OCI-LY7 (cell line): ENCODE measurements around the gene MRPL10. TPM values are rescaled to one million over a fixed set of nuclear protein-coding genes. Genes with fewer than 3 reads are reported as not detected.

Experiments
- BruUV-seq: library from RNA; stranded (reverse); fragments of 400-500 nt; replicated peaks from 2 replicates; lab custom pipeline; 2021; lab: Mats Ljungman, UMichigan
- CTCF ChIA-PET: fragments of 300-600 bp; sonication (Branson Sonifier 250); formaldehyde crosslinking; loops from one replicate; lab custom pipeline; 2022; ENCODE audit warnings: antibody characterized with exemption; ENCODE audit not compliant: unreplicated experiment; lab: Charles Lee
- POLR2A ChIA-PET: fragments of 300-600 bp; sonication (Branson Sonifier 250); formaldehyde crosslinking; loops from one replicate; lab custom pipeline; 2022; ENCODE audit warnings: antibody characterized with exemption; lab: Charles Lee
- DNase-seq: peaks from one replicate; pipeline ENCODE4 v3.0.0-alpha.2; 2015; ENCODE audit warnings: low spot score
- H2AFZ ChIP-seq: fragments of 200-600 bp; sonication (generic), shearing (Covaris generic); 2 replicates; pipeline ENCODE4 v1.6.1; 2014; ENCODE audit warnings: mild to moderate bottlenecking, antibody characterized with exemption, low read length, moderate library complexity
- H3K27ac ChIP-seq: fragments of 200-600 bp; sonication (generic); 2 replicates; pipeline ENCODE4 v1.5.1; 2014; ENCODE audit warnings: mixed run types, low read depth, mild to moderate bottlenecking, moderate library complexity, low read length, inconsistent platforms; ENCODE audit not compliant: poor library complexity, severe bottlenecking
- H3K36me3 ChIP-seq: fragments of 200-600 bp; sonication (generic); 2 replicates; pipeline ENCODE4 v1.6.1; 2014; ENCODE audit warnings: mild to moderate bottlenecking, antibody characterized with exemption, low read length, moderate library complexity, mixed read lengths; ENCODE audit not compliant: insufficient read depth
- H3K4me1 ChIP-seq: fragments of 200-600 bp; sonication (generic); 2 replicates; pipeline ENCODE4 v1.5.1; 2014; ENCODE audit warnings: mild to moderate bottlenecking, low read length; ENCODE audit not compliant: insufficient read depth, poor library complexity, severe bottlenecking
- H3K4me2 ChIP-seq: fragments of 200-600 bp; sonication (generic); 2 replicates; pipeline ENCODE4 v1.6.1; 2014; ENCODE audit warnings: mild to moderate bottlenecking, low read length
- H3K4me3 ChIP-seq: fragments of 200-600 bp; sonication (generic); 2 replicates; pipeline ENCODE4 v1.5.1; 2014; ENCODE audit warnings: mild to moderate bottlenecking, low read depth, low read length; ENCODE audit not compliant: poor library complexity, severe bottlenecking
- H3K79me2 ChIP-seq: fragments of 200-600 bp; sonication (generic); 2 replicates; pipeline ENCODE4 v1.6.1; 2016; ENCODE audit warnings: low read depth, mild to moderate bottlenecking, low read length, moderate library complexity, mixed read lengths; ENCODE audit not compliant: insufficient read depth
- H3K9me2 ChIP-seq: fragments of 200-600 bp; sonication (generic); 2 replicates; pipeline ENCODE4 v1.6.1; 2016; ENCODE audit warnings: mild to moderate bottlenecking, low read length, mixed read lengths; ENCODE audit not compliant: insufficient read depth
- H3K9me3 ChIP-seq: fragments of 200-600 bp; sonication (generic); 2 replicates; pipeline ENCODE4 v1.6.1; 2014; ENCODE audit warnings: mild to moderate bottlenecking, mixed run types, low read length, mixed read lengths
- H4K20me1 ChIP-seq: fragments of 200-600 bp; sonication (generic); 2 replicates; pipeline ENCODE4 v1.6.1; 2014; ENCODE audit warnings: mild to moderate bottlenecking, antibody characterized with exemption, low read length, moderate library complexity, mixed read lengths; ENCODE audit not compliant: insufficient read depth
- CTCF ChIP-seq: fragments of 200-600 bp; sonication (generic); conservative IDR thresholded peaks from 2 replicates; pipeline ENCODE4 v1.5.1; 2014; ENCODE audit warnings: mild to moderate bottlenecking, antibody characterized with exemption, low read length, moderate library complexity, mixed read lengths
- EZH2phosphoT487 ChIP-seq: fragments of 200-600 bp; sonication (generic); IDR thresholded peaks from 2 replicates; pipeline ENCODE4 v1.6.1; 2018; ENCODE audit warnings: low read depth, borderline replicate concordance, mild to moderate bottlenecking, mixed run types, antibody characterized with exemption, low read length, moderate library complexity, mixed read lengths
- intact Hi-C: fragments of 100-400 bp; cut with micrococcal nuclease; formaldehyde crosslinking; loops from one replicate; pipeline ENCODE4 v1.10.0; 2022; ENCODE audit not compliant: unreplicated experiment
- total RNA-seq, 2 experiments: library from RNA; depleted of rRNA in 1 of 2; stranded (reverse); fragments of >200 nt in 1 of 2; shearing (Covaris generic) in 1 of 2; gene quantifications; 2 replicates each; pipeline ENCODE4 v1.2.3, GENCODE V29; 2014 to 2022

The MRPL10 gene
- total RNA-seq, 2 experiments from 2014 or later = 50.8 to 56.7 TPM

- no peak for DNase-seq
- ChIA-PET CTCF (no interaction called here), POLR2A (no interaction called here)
- Histone ChIP-seq H4K20me1 (no peaks in the 10 kb centered on the region), H3K79me2 (no peaks in the 10 kb centered on the region), H3K4me1 (no peaks in the 10 kb centered on the region), H3K4me2 (no peak overlapping the region), H3K9me3 (no peaks in the 10 kb centered on the region), H3K36me3 (peaks cover 12% of the 10 kb centered on the region; the same call in 1 of the 2 replicates), H3K9me2 (no peaks in the 10 kb centered on the region), H2AFZ (no peak overlapping the region), H3K4me3 (no peak overlapping the region), H3K27ac (no peak overlapping the region)
- TF ChIP-seq CTCF = no peak
- no peak for TF ChIP-seq EZH2phosphoT487
- BruUV-seq = no TSS peak
- intact Hi-C loops = no loop called here
Measured at GRCh38 chr17:47808830-47809480, 22.4 kb downstream of the MRPL10 start.

- Histone ChIP-seq H3K27ac (no peak overlapping the region), H3K4me1 (no peaks in the 10 kb centered on the region), H3K4me2 (no peak overlapping the region), H3K9me2 (no peaks in the 10 kb centered on the region), H3K4me3 (no peak overlapping the region), H3K9me3 (no peaks in the 10 kb centered on the region), H2AFZ (no peak overlapping the region), H3K79me2 (no peaks in the 10 kb centered on the region), H4K20me1 (no peaks in the 10 kb centered on the region), H3K36me3 (peaks cover 12% of the 10 kb centered on the region; the same call in 1 of the 2 replicates)
- POLR2A ChIA-PET = no interaction called here
- CTCF ChIA-PET = no interaction called here
- TF ChIP-seq CTCF = no peak
- TF ChIP-seq EZH2phosphoT487 = no peak
- intact Hi-C loops = no loop called here
- BruUV-seq = no TSS peak
- DNase-seq = no peak
Measured at GRCh38 chr17:47808036-47808829, 23.1 kb downstream of the MRPL10 start.

- H3K4me2 ChIP-seq = no peak overlapping the region
- ChIA-PET CTCF (no interaction called here), POLR2A (no interaction called here)
- H2AFZ ChIP-seq = no peak overlapping the region
- intact Hi-C loops = no loop called here
- no peak overlapping the region for H3K27ac ChIP-seq
- no peaks in the 10 kb centered on the region for H4K20me1 ChIP-seq
- TF ChIP-seq CTCF (no peak), EZH2phosphoT487 (no peak)
- no peaks in the 10 kb centered on the region for H3K79me2 ChIP-seq
- no peaks in the 10 kb centered on the region for H3K4me1 ChIP-seq
- no TSS peak for BruUV-seq
- H3K36me3 ChIP-seq = peaks cover 12% of the 10 kb centered on the region; the same call in 1 of the 2 replicates
- H3K9me3 ChIP-seq = no peaks in the 10 kb centered on the region
- no peaks in the 10 kb centered on the region for H3K9me2 ChIP-seq
- no peak for DNase-seq
- no peak overlapping the region for H3K4me3 ChIP-seq
Measured at GRCh38 chr17:47807421-47807820, 23.9 kb downstream of the MRPL10 start.
